DMS 273 treated with DMSO at 0.1 percent for 48 hours (cell line): Measurements from ENCODE around the gene USP17L12.
"Not testable (repeated sequence)": the region's sequence is repeated elsewhere in the genome, so short reads cannot be mapped to it uniquely, and the experiment has no call there.

Source experiments
- DNase-seq: peaks from one replicate; lab custom pipeline; 2025; lab: John Stamatoyannopoulos, UW

Gene USP17L12, protein sequence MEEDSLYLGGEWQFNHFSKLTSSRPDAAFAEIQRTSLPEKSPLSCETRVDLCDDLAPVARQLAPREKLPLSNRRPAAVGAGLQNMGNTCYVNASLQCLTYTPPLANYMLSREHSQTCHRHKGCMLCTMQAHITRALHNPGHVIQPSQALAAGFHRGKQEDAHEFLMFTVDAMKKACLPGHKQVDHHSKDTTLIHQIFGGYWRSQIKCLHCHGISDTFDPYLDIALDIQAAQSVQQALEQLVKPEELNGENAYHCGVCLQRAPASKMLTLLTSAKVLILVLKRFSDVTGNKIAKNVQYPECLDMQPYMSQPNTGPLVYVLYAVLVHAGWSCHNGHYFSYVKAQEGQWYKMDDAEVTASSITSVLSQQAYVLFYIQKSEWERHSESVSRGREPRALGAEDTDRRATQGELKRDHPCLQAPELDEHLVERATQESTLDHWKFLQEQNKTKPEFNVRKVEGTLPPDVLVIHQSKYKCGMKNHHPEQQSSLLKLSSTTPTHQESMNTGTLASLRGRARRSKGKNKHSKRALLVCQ

DNA sequence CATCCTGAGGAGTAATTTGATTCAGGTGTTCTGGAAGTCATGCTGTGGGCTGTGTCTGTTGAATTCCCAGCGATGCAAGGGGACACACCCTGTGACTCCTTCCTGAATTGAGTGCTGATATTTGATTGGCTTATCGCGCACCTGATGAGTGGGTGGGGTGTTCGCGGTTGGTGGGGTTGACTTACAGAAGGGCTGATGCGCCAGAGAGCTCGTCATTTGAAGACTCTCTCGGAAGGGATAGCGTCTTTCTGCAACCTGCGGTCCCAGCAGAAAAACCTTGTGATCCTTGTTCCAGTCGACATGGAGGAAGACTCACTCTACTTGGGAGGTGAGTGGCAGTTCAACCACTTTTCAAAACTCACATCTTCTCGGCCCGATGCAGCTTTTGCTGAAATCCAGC lies at the start of gene USP17L12:
USP17L12 (plus strand) TSS at position 301 of the 400 bp plus-strand sequence; CDS start at position 301, 0 bp downstream.
- not testable (repeated sequence) for DNase-seq

DNA sequence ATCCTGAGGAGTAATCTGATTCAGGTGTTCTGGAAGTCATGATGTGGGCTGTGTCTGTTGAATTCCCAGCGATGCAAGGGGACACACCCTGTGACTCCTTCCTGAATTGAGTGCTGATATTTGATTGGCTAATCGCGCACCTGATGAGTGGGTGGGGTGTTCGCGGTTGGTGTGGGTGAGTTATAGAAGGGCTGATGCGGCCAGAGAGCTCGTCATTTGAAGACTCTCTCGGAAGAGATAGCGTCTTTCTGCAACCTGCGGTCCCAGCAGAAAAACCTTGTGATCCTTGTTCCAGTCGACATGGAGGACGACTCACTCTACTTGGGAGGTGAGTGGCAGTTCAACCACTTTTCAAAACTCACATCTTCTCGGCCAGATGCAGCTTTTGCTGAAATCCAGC lies 9.6 kb upstream of the USP17L12 start, which contains the start of gene USP17L10:
USP17L10 (plus strand) TSS at position 301 of the 400 bp plus-strand sequence; CDS start at position 301, 0 bp downstream.
- DNase-seq = not testable (repeated sequence)

DNA sequence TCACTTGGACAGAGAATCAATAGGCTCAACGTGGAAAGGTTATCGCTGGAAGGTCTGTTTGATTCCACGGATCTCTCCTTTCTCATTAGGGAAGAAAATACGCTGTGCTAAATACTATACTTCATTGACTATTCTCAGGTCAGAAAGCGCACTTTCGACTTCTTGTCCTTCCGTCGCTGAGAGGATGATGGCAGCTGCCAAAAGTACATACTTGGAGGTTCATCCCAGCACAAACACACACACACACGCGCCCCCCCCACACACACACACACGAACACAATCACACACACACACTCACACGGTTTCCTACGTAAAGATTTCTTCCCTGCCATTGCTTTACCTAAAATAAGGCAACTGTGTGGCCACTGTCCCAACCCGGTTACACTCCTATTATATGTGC lies 5.3 kb upstream of the USP17L12 start:
- not testable (repeated sequence) for DNase-seq

DNA sequence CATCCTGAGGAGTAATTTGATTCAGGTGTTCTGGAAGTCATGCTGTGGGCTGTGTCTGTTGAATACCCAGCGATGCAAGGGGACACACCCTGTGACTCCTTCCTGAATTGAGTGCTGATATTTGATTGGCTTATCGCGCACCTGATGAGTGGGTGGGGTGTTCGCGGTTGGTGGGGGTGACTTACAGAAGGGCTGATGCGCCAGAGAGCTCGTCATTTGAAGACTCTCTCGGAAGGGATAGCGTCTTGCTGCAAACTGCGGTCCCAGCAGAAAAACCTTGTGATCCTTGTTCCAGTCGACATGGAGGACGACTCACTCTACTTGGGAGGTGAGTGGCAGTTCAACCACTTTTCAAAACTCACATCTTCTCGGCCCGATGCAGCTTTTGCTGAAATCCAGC lies 4.8 kb upstream of the USP17L12 start, which contains the start of gene USP17L11:
USP17L11 (plus strand) TSS at position 301 of the 400 bp plus-strand sequence; CDS start at position 301, 0 bp downstream.
- not testable (repeated sequence) for DNase-seq

DNA sequence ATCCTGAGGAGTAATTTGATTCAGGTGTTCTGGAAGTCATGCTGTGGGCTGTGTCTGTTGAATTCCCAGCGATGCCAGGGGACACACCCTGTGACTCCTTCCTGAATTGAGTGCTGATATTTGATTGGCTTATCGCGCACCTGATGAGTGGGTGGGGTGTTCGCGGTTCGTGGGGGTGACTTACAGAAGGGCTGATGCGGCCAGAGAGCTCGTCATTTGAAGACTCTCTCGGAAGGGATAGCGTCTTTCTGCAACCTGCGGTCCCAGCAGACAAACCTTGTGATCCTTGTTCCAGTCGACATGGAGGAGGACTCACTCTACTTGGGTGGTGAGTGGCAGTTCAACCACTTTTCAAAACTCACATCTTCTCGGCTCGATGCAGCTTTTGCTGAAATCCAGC lies 4.6 kb downstream of the USP17L12 start, which contains the start of gene USP17L13:
USP17L13 (plus strand) TSS at position 301 of the 400 bp plus-strand sequence; CDS start at position 301, 0 bp downstream.
- not testable (repeated sequence) for DNase-seq

DNA sequence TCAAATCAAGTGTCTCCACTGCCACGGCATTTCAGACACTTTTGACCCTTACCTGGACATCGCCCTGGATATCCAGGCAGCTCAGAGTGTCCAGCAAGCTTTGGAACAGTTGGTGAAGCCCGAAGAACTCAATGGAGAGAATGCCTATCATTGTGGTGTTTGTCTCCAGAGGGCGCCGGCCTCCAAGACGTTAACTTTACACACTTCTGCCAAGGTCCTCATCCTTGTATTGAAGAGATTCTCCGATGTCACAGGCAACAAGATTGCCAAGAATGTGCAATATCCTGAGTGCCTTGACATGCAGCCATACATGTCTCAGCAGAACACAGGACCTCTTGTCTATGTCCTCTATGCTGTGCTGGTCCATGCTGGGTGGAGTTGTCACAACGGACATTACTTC lies 10.3 kb downstream of the USP17L12 start:
- not testable (repeated sequence) for DNase-seq

DNA sequence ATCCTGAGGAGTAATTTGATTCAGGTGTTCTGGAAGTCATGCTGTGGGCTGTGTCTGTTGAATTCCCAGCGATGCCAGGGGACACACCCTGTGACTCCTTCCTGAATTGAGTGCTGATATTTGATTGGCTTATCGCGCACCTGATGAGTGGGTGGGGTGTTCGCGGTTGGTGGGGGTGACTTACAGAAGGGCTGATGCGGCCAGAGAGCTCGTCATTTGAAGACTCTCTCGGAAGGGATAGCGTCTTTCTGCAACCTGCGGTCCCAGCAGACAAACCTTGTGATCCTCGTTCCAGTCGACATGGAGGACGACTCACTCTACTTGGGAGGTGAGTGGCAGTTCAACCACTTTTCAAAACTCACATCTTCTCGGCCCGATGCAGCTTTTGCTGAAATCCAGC lies 14.1 kb downstream of the USP17L12 start, which contains the start of gene USP17L15:
USP17L15 (plus strand) TSS at position 301 of the 400 bp plus-strand sequence; CDS start at position 301, 0 bp downstream.
- not testable (repeated sequence) for DNase-seq

DNA sequence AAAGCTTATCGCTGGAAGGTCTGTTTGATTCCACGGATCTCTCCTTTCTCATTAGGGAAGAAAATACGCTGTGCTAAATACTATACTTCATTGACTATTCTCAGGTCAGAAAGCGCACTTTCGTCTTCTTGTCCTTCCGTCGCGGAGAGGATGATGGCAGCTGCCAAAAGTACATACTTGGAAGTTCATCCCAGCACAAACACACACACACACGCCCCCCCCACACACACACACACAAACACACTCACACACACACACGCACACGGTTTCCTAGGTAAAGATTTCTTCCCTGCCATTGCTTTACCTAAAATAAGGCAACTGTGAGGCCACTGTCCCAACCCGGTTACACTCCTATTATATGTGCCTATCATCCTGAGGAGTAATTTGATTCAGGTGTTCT lies 18.5 kb downstream of the USP17L12 start:
- DNase-seq = not testable (repeated sequence)

DNA sequence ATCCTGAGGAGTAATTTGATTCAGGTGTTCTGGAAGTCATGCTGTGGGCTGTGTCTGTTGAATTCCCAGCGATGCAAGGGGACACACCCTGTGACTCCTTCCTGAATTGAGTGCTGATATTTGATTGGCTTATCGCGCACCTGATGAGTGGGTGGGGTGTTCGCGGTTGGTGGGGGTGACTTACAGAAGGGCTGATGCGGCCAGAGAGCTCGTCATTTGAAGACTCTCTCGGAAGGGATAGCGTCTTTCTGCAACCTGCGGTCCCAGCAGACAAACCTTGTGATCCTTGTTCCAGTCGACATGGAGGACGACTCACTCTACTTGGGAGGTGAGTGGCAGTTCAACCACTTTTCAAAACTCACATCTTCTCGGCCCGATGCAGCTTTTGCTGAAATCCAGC lies 23.6 kb downstream of the USP17L12 start, which contains the start of gene USP17L17:
USP17L17 (plus strand) TSS at position 301 of the 400 bp plus-strand sequence; CDS start at position 301, 0 bp downstream.
- not testable (repeated sequence) for DNase-seq

DNA sequence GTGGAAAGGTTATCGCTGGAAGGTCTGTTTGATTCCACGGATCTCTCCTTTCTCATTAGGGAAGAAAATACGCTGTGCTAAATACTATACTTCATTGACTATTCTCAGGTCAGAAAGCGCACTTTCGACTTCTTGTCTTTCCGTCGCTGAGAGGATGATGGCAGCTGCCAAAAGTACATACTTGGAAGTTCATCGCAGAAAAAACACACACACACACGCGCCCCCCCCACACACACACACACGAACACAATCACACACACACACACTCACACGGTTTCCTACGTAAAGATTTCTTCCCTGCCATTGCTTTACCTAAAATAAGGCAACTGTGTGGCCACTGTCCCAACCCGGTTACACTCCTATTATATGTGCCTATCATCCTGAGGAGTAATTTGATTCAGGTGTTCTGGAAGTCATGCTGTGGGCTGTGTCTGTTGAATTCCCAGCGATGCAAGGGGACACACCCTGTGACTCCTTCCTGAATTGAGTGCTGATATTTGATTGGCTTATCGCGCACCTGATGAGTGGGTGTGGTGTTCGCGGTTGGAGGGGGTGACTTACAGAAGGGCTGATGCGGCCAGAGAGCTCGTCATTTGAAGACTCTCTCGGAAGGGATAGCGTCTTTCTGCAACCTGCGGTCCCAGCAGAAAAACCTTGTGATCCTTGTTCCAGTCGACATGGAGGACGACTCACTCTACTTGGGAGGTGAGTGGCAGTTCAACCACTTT lies 28.2 kb downstream of the USP17L12 start, which contains the start of gene USP17L18:
USP17L18 (plus strand) TSS at position 678 of the 728 bp plus-strand sequence; CDS start at position 678, 0 bp downstream.
- DNase-seq = not testable (repeated sequence)

DNA sequence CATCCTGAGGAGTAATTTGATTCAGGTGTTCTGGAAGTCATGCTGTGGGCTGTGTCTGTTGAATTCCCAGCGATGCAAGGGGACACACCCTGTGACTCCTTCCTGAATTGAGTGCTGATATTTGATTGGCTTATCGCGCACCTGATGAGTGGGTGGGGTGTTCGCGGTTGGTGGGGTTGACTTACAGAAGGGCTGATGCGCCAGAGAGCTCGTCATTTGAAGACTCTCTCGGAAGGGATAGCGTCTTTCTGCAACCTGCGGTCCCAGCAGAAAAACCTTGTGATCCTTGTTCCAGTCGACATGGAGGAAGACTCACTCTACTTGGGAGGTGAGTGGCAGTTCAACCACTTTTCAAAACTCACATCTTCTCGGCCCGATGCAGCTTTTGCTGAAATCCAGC lies 33.1 kb downstream of the USP17L12 start, which contains the start of gene USP17L19:
USP17L19 (plus strand) TSS at position 301 of the 400 bp plus-strand sequence; CDS start at position 301, 0 bp downstream.
- DNase-seq = not testable (repeated sequence)

DNA sequence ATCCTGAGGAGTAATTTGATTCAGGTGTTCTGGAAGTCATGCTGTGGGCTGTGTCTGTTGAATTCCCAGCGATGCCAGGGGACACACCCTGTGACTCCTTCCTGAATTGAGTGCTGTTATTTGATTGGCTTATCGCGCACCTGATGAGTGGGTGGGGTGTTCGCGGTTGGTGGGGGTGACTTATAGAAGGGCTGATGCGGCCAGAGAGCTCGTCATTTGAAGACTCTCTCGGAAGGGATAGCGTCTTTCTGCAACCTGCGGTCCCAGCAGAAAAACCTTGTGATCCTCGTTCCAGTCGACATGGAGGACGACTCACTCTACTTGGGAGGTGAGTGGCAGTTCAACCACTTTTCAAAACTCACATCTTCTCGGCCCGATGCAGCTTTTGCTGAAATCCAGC lies 37.9 kb downstream of the USP17L12 start, which contains the start of gene USP17L20:
USP17L20 (plus strand) TSS at position 301 of the 400 bp plus-strand sequence; CDS start at position 301, 0 bp downstream.
- DNase-seq = not testable (repeated sequence)

DNA sequence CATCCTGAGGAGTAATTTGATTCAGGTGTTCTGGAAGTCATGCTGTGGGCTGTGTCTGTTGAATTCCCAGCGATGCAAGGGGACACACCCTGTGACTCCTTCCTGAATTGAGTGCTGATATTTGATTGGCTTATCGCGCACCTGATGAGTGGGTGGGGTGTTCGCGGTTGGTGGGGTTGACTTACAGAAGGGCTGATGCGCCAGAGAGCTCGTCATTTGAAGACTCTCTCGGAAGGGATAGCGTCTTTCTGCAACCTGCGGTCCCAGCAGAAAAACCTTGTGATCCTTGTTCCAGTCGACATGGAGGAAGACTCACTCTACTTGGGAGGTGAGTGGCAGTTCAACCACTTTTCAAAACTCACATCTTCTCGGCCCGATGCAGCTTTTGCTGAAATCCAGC lies 42.6 kb downstream of the USP17L12 start, which contains the start of gene USP17L21:
USP17L21 (plus strand) TSS at position 301 of the 400 bp plus-strand sequence; CDS start at position 301, 0 bp downstream.
- not testable (repeated sequence) for DNase-seq

DNA sequence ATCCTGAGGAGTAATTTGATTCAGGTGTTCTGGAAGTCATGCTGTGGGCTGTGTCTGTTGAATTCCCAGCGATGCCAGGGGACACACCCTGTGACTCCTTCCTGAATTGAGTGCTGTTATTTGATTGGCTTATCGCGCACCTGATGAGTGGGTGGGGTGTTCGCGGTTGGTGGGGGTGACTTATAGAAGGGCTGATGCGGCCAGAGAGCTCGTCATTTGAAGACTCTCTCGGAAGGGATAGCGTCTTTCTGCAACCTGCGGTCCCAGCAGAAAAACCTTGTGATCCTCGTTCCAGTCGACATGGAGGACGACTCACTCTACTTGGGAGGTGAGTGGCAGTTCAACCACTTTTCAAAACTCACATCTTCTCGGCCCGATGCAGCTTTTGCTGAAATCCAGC lies 47.4 kb downstream of the USP17L12 start, which contains the start of gene USP17L22:
USP17L22 (plus strand) TSS at position 301 of the 400 bp plus-strand sequence; CDS start at position 301, 0 bp downstream.
- not testable (repeated sequence) for DNase-seq
